ENCODE measurements around the gene TEX44.

The TEX44 gene

DNA sequence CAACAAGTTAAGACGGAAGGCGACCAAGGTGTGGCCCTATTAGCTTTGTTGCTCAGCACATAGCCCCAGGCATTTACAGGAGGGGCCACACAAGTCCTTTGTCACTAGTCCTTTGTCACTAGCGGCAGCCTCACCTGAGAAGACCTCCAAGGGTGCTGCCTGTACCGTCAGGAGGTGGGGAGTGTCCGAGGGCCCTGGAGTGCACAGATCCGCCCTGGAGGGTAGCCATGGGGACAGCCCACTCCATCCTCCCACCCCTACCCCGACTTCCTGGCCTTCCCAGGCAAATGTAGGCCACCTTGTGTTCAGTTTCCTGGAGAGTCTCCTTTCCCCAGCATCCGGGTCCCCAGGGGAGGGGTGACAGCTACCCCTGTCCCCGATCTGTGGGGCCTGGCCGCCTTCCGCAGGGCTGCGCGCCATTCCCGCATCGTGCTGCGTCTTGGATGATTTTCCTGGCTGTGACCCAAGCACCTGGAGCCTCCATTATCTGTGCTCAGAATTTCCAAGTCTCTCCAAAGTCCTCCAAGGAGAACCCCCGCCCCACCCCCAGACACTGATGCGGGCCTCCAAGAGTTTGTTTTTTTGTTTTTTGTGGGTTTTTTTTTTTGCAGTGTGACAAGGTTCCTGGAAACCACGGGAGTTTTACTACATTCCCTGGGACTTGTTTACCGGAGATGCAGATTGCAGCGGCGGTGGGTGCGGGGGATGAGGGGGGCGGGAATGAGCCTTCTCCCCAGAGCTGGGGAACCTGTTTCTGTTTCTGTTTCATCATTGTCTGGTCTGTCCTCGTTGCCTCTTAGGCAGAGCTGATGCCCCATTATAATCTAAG is 28.6 kb downstream of the TEX44 start:
- no peaks in the 10 kb centered on the region for H3K27me3 ChIP-seq
- no peaks in the 10 kb centered on the region for H3K36me3 ChIP-seq
- no peaks in the 10 kb centered on the region for H3K9me3 ChIP-seq
- TF ChIP-seq, protein P1, sequence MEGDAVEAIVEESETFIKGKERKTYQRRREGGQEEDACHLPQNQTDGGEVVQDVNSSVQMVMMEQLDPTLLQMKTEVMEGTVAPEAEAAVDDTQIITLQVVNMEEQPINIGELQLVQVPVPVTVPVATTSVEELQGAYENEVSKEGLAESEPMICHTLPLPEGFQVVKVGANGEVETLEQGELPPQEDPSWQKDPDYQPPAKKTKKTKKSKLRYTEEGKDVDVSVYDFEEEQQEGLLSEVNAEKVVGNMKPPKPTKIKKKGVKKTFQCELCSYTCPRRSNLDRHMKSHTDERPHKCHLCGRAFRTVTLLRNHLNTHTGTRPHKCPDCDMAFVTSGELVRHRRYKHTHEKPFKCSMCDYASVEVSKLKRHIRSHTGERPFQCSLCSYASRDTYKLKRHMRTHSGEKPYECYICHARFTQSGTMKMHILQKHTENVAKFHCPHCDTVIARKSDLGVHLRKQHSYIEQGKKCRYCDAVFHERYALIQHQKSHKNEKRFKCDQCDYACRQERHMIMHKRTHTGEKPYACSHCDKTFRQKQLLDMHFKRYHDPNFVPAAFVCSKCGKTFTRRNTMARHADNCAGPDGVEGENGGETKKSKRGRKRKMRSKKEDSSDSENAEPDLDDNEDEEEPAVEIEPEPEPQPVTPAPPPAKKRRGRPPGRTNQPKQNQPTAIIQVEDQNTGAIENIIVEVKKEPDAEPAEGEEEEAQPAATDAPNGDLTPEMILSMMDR (IDR thresholded peaks at IDR 0.05; ENCODE audit: low read depth, low read length) = peak; percentile 10; the same call in 1 of the 2 replicates
- H3K4me3 ChIP-seq (ENCODE audit: low read depth, low read length) = peak overlapping the region; percentile 36
- H3K4me1 ChIP-seq = no peaks in the 10 kb centered on the region
- peak; percentile 54 for DNase-seq

DNA sequence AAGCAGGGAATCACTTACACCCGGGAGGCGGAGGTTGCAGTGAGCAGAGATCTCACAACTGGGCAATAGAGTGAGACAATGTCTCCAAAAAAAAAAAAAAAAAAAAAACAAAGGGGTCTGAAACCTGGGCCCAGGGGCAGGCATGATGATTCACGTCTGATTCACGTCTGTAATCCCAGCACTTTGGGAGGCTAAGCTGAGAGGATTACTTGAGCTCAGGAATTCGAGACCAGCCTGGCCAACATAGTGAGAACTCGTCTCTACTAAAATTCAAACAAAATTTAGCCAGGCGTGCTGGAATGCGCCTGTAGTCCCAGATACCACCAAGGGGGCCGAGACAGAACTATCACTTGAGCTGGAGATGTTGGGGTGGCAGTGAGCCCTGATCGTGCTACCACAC is 30.3 kb downstream of the TEX44 start:
- TF ChIP-seq, protein P1 (IDR thresholded peaks at IDR 0.05; ENCODE audit: low read depth, low read length) = no peak
- no peaks in the 10 kb centered on the region for H3K4me1 ChIP-seq
- H3K36me3 ChIP-seq = no peaks in the 10 kb centered on the region
- H3K27me3 ChIP-seq = no peaks in the 10 kb centered on the region
- no peak overlapping the region for H3K4me3 ChIP-seq (ENCODE audit: low read depth, low read length)
- DNase-seq = no peak
- H3K9me3 ChIP-seq = no peaks in the 10 kb centered on the region

DNA sequence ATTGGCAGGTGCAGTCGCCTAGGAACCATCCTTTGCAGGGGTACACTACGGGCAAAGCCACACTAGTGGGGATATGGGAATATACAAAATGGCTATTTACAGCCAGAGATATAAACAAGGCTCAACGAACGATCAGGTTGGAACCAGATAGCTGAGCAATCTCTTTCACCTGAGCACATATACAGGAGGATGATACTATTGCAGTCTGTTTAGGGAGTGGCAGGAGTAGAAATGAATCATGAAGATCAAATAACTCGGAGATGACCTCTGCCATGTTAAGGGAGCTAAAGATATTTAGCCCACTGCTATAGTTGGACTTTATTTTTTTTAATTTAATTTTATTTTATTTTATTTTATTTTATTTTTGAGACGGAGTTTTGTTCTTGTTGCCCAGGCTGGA is 33.8 kb downstream of the TEX44 start:
- no peaks in the 10 kb centered on the region for H3K36me3 ChIP-seq
- no peaks in the 10 kb centered on the region for H3K27me3 ChIP-seq
- TF ChIP-seq, protein P1 (IDR thresholded peaks at IDR 0.05; ENCODE audit: low read depth, low read length) = no peak
- no peak for DNase-seq
- no peaks in the 10 kb centered on the region for H3K4me1 ChIP-seq
- H3K4me3 ChIP-seq (ENCODE audit: low read depth, low read length) = no peak overlapping the region
- H3K9me3 ChIP-seq = no peaks in the 10 kb centered on the region

DNA sequence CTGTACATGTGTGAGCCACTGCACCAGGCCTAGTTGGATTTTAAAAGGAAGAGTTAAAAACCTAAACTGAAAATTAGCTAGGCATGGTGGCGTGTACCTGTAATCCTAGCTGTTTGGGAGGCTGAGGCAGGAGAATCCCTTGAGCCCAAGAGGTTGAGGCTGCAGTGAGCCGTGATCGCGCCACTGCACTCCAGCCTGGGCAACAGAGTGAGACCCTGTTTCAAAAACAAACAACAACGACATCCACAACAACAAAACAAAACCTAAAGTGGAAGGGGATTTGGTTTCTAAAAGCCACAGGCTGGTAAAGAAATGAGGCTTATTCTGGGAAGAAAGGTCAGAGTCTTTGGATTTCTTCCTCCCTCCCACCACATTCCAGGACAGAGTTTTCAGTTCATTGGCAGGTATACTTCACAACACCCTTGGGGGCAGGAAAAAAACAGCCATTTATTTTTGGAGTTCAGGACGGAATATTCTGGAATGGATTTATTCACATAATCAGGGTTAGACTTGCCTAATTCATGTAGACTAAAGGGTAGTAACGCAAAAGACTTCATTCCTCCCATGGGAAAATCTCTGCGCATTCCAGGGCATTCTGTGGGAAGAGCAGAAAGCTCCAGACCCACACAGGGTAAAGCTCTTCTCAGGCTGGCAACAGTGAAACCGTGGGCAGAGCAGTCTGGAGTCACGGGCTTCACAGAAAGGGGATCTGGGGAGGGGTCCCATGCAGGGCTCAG is 34.9 kb downstream of the TEX44 start:
- no peak overlapping the region for H3K4me3 ChIP-seq (ENCODE audit: low read depth, low read length)
- DNase-seq = no peak
- H3K4me1 ChIP-seq = no peaks in the 10 kb centered on the region
- no peaks in the 10 kb centered on the region for H3K36me3 ChIP-seq
- no peaks in the 10 kb centered on the region for H3K27me3 ChIP-seq
- TF ChIP-seq, protein P1 (IDR thresholded peaks at IDR 0.05; ENCODE audit: low read depth, low read length) = no peak
- no peaks in the 10 kb centered on the region for H3K9me3 ChIP-seq

DNA sequence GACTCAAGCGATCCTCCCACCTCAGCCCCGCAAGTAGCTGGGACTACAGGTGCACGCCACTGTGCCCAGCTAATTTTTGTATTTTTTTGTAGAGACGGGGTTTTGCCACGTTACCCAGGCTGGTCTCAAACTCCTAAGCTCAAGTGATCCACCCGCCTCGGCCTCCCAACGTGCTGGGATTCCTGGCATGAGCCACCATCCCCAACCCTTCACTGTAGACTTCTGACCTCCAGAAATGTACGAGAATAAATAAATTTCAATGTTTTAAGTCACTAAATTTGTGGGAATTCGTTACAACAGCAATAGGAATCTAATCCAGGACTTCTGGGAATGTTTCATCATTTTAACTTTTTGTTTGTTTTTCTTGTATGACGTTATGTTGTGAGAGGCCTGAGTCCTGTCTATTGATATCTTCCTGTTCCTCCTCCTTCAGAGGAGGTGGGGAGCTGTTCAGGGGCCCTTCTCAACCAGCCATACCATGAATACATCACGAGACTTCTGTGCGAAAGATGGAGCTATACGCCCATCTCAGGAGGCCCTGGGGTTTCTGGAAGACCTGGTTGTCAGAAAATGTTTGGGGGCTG is 40.0 kb downstream of the TEX44 start:
- TF ChIP-seq, protein P1 (IDR thresholded peaks at IDR 0.05; ENCODE audit: low read depth, low read length) = no peak
- no peaks in the 10 kb centered on the region for H3K36me3 ChIP-seq
- no peak for DNase-seq

More for the DNA sequence above, 40.0 kb downstream of the TEX44 start:
- no peaks in the 10 kb centered on the region for H3K9me3 ChIP-seq
- no peaks in the 10 kb centered on the region for H3K27me3 ChIP-seq
- no peaks in the 10 kb centered on the region for H3K4me1 ChIP-seq
- H3K4me3 ChIP-seq (ENCODE audit: low read depth, low read length) = no peak overlapping the region
